ENCODE results near the gene SURF1. TPM values are rescaled to one million over a fixed set of nuclear protein-coding genes. Genes with fewer than 3 reads are reported as not detected.
A peak's percentile ranks its signal among the peaks of the same experiment; 100 is the strongest.

Gene SURF1, protein sequence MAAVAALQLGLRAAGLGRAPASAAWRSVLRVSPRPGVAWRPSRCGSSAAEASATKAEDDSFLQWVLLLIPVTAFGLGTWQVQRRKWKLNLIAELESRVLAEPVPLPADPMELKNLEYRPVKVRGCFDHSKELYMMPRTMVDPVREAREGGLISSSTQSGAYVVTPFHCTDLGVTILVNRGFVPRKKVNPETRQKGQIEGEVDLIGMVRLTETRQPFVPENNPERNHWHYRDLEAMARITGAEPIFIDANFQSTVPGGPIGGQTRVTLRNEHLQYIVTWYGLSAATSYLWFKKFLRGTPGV
- total RNA-seq, result 10 to 100 TPM; 45.9 to 61.4 (median 46.8) TPM

GRCh38 chr9:133356391-133357091 is at the start of gene SURF1, which contains the start of gene SURF2:
Gene SURF1 (minus strand): TSS chr9:133356487. CDS start chr9:133356453, 34 bp downstream.
Gene SURF2 (plus strand): TSS chr9:133356550. CDS start chr9:133356593, 43 bp downstream.
- peak; percentile 82 to 88 for DNase-seq (ENCODE audit: low spot score in 2 of 2)
- peaks cover 5% of the 10 kb centered on the region for H3K36me3 ChIP-seq
- H3K9me3 ChIP-seq, result no peaks in the 10 kb centered on the region
- intact Hi-C loops (cut with DNase I; ENCODE audit: low total_unique reads), result loop anchor here (10.0 kb wide), 1 partner anchor 1982 kb away; no protein-coding TSS in a partner anchor
- peak within 1 kb of the TSS; percentile 81 to 92 (median 89) for H3K4me3 ChIP-seq
- H3K27ac ChIP-seq, result peak within 1 kb of the TSS; percentile 80 to 88
- peaks cover 0 to 20% of the 10 kb centered on the region in 2 donors for H3K4me1 ChIP-seq
- TF ChIP-seq, protein P1, sequence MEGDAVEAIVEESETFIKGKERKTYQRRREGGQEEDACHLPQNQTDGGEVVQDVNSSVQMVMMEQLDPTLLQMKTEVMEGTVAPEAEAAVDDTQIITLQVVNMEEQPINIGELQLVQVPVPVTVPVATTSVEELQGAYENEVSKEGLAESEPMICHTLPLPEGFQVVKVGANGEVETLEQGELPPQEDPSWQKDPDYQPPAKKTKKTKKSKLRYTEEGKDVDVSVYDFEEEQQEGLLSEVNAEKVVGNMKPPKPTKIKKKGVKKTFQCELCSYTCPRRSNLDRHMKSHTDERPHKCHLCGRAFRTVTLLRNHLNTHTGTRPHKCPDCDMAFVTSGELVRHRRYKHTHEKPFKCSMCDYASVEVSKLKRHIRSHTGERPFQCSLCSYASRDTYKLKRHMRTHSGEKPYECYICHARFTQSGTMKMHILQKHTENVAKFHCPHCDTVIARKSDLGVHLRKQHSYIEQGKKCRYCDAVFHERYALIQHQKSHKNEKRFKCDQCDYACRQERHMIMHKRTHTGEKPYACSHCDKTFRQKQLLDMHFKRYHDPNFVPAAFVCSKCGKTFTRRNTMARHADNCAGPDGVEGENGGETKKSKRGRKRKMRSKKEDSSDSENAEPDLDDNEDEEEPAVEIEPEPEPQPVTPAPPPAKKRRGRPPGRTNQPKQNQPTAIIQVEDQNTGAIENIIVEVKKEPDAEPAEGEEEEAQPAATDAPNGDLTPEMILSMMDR (IDR thresholded peaks at IDR 0.05), result peak in 1 of 3 donors; percentile 9
- TF ChIP-seq POLR2A (IDR thresholded peaks at IDR 0.05) (no peak), POLR2AphosphoS5 (IDR thresholded peaks at IDR 0.05) (peak in 2 of 3 donors; percentile 48 to 79)
- H3K27me3 ChIP-seq, result no peaks in the 10 kb centered on the region

GRCh38 chr9:133405508-133406438 is 49.5 kb upstream of the SURF1 start:
- TF ChIP-seq, protein P1 (IDR thresholded peaks at IDR 0.05), result no peak
- TF ChIP-seq POLR2AphosphoS5 (IDR thresholded peaks at IDR 0.05), result no peak
- no peak for TF ChIP-seq POLR2A (IDR thresholded peaks at IDR 0.05)
- no peak for DNase-seq (ENCODE audit: low spot score in 2 of 2)
- intact Hi-C loops (cut with DNase I; ENCODE audit: low total_unique reads), result loop anchor here (10.0 kb wide), 1 partner anchor 79 kb away; no protein-coding TSS in a partner anchor
- Histone ChIP-seq H3K27ac (no peak overlapping the region), H3K36me3 (peaks cover 5% of the 10 kb centered on the region), H3K27me3 (no peaks in the 10 kb centered on the region), H3K4me1 (no peaks in the 10 kb centered on the region), H3K9me3 (no peaks in the 10 kb centered on the region), H3K4me3 (no peak overlapping the region)

- TF ChIP-seq POLR2A (IDR thresholded peaks at IDR 0.05), result no peak
- TF ChIP-seq, protein P1 (IDR thresholded peaks at IDR 0.05), result no peak
- intact Hi-C loops (cut with DNase I; ENCODE audit: low total_unique reads), result loop anchor here (10.0 kb wide), 1 partner anchor 80 kb away; no protein-coding TSS in a partner anchor
- no peak for DNase-seq (ENCODE audit: low spot score in 2 of 2)
Measured at GRCh38 chr9:133404454-133405002, 48.2 kb upstream of the SURF1 start.

DNA sequence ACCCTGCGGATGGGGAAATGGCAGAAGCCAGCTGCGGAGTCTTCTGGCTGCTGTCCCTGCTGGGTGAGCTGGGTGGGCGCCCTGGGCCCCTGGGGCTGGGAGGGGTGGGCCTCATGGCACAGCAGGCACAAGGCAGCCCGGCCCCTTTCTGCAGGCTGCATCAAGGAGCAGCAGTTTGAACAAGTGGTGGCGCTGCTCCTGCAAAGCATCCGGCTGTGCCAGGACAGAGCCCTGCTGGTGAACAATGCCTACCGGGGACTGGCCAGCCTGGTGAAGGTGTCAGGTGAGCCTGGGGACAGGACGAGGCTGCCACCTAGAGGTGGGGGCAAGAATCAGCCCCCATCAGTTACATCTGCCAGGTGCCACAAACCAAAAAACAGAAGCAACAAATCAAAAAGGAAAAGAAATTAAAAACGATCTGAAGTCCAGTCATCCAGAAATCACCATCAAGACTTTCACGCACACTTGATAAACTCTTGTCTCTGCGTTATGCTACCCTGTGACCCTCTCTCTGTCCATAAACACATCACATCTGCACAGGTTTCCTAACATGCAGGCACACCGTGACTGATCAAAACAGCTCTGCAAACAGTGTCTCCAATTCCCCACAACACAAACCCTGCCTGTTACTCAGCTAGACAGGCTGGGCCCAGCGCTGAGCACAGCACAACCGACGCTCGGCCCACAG is 47.6 kb upstream of the SURF1 start:
- TF ChIP-seq POLR2AphosphoS5 (IDR thresholded peaks at IDR 0.05) (no peak), POLR2A (IDR thresholded peaks at IDR 0.05) (no peak)
- TF ChIP-seq, protein P1 (IDR thresholded peaks at IDR 0.05), result peak in 2 of 3 donors; percentile 43 to 52
- no peaks in the 10 kb centered on the region for H3K9me3 ChIP-seq
- H3K4me1 ChIP-seq, result no peaks in the 10 kb centered on the region
- intact Hi-C loops (cut with DNase I; ENCODE audit: low total_unique reads), result loop anchor here (10.0 kb wide), 1 partner anchor 81 kb away; no protein-coding TSS in a partner anchor
- H3K36me3 ChIP-seq, result peaks cover 5% of the 10 kb centered on the region
- peak in 1 of 2 donors; percentile 34 for DNase-seq (ENCODE audit: low spot score in 2 of 2)
- H3K27ac ChIP-seq, result no peak overlapping the region
- no peak overlapping the region for H3K4me3 ChIP-seq
- no peaks in the 10 kb centered on the region for H3K27me3 ChIP-seq

More at GRCh38 chr9:133404454-133405002, 48.2 kb upstream of the SURF1 start:
- no peaks in the 10 kb centered on the region for H3K27me3 ChIP-seq
- no peak overlapping the region for H3K4me3 ChIP-seq
- H3K27ac ChIP-seq, result no peak overlapping the region
- H3K9me3 ChIP-seq, result no peaks in the 10 kb centered on the region
- H3K4me1 ChIP-seq, result no peaks in the 10 kb centered on the region
- H3K36me3 ChIP-seq, result peaks cover 5% of the 10 kb centered on the region
